G401.6 (cell line): ENCODE results near the gene DOLK.

Source experiments
- FAIRE-seq: peaks from 2 replicates; lab custom pipeline; 2012; peaks lifted over from hg19 to GRCh38; lab: Jason Lieb, UNC

DOLK gene

DNA sequence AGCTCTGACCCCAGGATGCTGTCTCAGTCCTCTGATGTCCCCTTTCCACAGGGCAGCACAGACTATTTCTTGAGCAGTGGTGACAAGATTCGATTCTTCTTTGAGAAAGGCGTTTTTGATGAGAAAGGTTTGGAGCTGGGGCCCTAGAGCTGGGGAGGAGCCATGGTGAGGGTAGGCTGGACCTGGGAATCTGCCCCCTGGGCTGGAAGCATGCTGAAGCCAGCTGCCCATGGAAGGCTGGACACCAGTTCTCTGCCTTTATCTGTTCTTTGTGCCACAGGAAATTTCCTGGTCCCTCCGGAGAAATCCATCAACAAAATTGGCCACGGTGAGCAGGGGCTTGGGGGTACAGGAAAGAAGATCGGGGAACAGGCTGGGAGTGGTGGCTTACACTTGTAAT, 13.7 kb downstream of the DOLK start:
- FAIRE-seq, result no peak

DNA sequence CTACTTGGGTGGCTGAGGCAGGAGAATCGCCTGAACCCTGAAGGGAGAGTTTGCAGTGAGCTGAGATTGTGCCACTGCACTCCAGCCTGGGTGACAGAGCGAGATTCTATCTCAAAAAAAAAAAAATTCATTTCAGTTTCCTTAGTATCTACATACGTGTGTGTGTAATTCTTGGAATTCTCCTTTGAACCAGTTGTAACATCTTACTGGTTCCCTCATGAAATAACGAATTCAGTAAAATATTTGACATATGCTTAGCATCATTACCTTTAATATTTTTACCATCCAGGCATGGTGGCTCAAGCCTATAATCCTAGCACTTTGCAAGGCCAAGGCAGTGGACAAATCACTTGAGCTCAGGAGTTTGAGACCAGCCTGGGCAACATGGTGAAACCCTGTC, 17.8 kb downstream of the DOLK start:
- FAIRE-seq, result no peak

DNA sequence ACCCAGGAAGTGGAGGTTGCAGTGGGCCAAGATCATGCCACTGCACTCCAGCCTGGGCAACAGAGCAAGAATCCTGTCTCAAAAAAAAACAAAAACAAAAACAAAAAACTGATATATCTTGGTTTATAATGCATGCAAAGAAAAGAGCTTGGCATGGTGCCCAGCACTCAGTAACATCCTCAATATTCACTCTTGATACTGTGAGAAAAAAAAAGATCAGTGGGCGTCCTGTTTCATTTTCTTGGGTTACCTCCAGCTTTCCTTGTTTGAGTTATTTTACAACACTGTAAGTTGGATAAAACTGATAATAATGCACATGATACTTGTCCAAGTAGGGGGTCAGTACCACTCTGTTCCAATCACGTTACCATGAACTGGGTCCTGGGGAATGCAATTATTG, 18.8 kb downstream of the DOLK start:
- FAIRE-seq, result no peak

DNA sequence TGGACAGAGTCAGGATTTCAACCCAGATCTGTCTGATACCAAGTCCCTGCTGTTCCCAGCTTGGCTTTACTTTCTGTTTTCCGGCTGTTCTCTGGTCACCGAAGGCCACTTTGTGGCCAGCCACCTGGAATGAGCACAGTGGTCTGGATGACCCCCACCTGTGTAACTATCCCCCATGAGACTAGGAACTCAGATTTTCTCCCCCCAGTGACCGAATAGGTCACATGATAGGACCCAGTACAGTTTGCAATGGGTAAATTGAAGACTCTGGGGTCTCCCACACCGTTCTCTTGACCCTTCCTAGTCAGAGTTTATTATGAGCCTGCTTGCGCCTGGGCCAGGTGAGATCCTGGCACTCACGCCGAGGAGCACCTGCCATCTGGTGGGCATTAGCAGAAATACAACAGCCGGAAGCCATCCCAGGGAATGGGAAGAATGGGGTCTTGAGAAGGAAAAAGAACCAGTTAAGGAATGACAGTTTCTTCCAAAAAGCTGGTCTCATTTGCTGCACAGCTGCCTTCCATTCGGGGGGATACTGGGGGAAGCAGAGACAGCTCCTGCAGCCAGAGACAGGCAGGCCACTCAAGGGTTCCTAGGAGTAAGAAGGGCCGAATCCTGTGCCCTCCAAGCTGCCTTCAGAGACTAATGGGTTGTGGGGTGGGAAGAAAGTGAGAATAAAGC, 19.5 kb downstream of the DOLK start:
- peak; percentile 23 for FAIRE-seq

DNA sequence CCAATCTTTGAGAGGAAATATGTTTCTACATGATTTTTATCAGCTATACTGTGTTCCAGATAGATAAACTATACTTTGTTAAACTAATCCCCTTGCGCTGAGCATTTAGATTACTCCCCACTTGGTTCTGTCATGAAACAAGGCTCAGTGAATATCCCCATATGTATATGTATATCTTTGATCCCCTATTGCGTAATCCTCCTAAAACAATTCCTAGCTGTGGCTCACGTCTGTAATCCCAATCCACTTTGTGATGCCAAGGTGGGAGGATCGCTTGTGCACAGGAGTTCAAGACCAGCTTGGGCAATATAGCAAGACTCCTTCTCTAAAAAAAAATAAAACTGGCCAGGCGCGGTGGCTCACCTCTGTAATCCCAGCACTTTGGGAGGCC, 23.9 kb downstream of the DOLK start:
- no peak for FAIRE-seq

DNA sequence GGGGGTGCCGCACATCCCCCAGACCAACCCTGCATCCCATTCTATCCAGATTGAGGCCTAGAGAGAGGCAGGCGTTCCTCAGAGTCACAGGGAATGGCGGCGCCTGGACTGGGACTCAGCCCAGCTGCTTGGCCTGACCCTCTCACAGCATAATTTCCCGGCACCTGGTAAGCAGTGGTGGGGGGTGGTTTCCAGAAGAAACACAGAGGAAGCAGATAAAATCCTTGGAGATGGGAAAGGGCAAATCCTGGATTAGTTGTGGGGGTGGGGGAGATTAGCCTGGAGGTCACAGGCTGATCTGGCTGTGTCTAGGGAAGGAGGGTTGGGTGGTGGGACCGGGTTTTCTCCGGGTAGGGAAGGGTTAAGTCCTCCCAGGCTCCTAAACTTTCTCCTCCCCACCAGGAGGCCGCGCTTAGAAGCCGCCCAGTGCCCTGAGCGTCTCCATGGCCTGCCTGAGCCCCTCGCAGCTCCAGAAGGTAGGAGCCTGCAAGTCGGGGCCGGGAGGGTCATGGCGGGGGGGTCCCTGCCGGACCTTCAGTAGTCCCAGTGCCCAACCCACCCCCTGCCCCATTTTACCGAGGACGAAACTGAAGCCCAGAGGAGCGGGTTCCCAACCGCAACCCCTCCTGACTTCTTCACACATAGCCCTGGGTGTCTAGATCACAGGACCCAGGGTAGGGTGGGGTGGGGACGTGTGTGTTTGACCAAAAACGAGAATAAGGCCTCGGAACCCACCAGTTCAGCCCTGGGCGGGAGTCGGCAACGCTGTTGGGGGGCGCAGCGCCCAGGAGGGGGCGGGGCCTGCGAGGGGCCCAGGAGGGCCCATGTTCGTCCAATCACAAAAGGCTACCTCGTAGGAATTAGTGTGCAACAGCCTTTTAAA, 25.3 kb downstream of the DOLK start:
- FAIRE-seq, result peak; percentile 41

DNA sequence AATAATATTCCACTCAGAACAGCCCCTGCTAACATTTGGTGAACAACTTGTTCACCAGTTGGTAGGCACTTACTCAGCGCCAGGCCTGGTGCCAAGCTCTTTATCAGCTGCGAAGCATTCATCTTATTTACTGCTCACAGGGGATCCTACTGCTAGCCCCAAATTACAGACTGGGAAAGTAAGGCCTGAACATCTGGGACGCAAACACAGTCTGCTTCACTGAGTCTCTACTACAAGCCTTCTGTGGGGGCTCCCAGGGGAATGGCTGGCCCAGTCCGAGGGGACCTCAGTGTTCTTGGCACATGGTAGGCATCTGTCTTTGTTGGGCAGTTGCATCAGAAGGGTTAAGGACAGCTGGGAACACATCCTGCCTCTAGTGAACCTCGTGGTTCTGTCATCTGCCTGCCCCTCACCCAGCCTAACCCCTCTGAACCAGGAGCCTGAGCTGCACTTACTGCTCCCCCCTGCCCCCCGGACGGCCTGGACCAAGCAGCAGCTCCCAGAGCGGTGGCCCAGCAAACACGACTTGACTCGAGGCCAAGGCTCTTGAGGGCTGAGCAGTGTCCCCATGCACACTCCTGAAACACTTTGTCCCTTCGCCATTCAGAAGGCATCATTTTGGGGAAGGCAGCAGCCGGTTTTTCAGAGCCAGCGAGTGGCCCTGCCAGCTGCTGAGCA, 26.9 kb downstream of the DOLK start, which contains the start of gene PHYHD1:
Gene PHYHD1, plus strand, starts transcription at position 602 of the 678 bp plus-strand sequence. CDS start 1,342 bp downstream, outside the sequence.
- FAIRE-seq, result no peak

DNA sequence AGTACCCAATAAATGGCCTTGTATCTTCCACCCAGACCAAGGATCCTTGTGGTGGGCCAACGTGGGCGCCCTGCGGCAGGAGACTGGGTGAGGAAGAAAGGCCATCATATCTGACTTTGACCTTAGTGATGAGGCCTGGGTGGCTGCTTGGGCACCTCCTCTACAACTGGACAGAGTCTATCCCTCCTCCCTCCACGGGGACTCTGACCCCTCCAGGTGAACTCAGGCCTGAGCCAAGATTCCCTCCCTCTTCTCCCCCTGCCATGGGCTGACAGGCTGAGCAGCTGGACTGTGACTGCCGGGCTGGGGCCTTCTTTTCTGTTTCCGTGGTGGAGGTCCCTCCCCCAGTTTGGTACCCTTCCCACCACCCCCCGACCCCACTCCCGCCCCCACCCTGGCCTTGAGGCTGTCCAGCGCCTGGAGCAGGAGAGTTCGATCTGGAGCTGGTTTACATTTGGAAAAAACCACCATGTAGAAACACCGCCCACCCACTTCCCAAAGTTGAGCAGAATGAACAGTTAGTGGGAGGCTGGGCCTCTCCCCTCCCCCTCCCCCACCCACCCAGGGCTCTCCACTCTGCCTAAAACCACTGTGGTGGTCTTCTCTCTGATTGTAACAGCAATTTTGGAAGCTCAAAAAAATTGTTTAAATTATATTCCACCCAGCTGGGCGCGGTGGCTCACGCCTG, 27.9 kb downstream of the DOLK start:
- FAIRE-seq, result no peak

DNA sequence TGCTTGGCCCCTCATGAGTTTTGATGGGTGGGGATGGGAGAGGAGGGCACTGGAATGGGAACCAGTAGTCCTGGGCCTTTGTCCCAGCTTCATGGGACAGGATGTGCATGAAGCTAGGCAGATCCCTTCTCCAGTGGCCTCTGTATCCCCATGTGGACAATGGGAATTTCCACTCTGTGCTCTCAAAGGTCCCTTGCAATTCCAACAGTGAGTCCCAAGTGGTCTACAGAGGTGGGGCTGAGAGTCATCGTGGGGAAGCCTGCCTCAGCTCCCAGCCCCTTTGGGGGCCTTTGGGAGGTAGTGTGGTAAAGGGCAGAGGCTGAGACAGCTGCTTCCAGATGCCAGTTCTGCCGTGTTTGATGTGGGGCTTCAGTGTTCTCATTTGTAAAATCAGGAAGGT, 28.5 kb downstream of the DOLK start:
- no peak for FAIRE-seq

DNA sequence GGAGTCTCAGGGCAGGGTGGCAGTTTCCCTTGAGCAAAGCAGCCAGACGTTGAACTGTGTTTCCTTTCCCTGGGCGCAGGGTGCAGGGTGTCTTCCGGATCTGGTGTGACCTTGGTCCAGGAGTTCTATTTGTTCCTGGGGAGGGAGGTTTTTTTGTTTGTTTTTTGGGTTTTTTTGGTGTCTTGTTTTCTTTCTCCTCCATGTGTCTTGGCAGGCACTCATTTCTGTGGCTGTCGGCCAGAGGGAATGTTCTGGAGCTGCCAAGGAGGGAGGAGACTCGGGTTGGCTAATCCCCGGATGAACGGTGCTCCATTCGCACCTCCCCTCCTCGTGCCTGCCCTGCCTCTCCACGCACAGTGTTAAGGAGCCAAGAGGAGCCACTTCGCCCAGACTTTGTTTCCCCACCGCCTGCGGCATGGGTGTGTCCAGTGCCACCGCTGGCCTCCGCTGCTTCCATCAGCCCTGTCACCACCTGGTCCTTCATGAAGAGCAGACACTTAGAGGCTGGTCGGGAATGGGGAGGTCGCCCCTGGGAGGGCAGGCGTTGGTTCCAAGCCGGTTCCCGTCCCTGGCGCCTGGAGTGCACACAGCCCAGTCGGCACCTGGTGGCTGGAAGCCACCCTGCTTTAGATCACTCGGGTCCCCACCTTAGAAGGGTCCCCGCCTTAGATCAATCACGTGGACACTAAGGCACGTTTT, 30.1 kb downstream of the DOLK start:
- no peak for FAIRE-seq

DNA sequence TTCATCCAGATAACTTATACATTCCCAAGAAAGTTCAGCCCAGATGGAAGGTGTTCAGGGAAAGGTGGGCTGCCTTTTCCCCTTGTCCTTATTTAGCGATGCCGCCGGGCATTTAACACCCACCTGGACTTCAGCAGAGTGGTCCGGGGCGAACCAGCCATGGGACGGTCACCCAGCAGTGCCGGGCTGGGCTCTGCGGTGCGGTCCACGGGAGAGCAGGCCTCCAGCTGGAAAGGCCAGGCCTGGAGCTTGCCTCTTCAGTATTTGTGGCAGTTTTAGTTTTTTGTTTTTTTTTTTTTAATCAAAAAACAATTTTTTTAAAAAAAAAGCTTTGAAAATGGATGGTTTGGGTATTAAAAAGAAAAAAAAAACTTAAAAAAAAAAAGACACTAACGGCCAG, 30.7 kb downstream of the DOLK start:
- FAIRE-seq, result no peak

DNA sequence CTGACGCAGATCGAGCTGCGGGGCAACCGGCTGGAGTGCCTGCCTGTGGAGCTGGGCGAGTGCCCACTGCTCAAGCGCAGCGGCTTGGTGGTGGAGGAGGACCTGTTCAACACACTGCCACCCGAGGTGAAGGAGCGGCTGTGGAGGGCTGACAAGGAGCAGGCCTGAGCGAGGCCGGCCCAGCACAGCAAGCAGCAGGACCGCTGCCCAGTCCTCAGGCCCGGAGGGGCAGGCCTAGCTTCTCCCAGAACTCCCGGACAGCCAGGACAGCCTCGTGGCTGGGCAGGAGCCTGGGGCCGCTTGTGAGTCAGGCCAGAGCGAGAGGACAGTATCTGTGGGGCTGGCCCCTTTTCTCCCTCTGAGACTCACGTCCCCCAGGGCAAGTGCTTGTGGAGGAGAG, 31.2 kb downstream of the DOLK start:
- FAIRE-seq, result no peak

DNA sequence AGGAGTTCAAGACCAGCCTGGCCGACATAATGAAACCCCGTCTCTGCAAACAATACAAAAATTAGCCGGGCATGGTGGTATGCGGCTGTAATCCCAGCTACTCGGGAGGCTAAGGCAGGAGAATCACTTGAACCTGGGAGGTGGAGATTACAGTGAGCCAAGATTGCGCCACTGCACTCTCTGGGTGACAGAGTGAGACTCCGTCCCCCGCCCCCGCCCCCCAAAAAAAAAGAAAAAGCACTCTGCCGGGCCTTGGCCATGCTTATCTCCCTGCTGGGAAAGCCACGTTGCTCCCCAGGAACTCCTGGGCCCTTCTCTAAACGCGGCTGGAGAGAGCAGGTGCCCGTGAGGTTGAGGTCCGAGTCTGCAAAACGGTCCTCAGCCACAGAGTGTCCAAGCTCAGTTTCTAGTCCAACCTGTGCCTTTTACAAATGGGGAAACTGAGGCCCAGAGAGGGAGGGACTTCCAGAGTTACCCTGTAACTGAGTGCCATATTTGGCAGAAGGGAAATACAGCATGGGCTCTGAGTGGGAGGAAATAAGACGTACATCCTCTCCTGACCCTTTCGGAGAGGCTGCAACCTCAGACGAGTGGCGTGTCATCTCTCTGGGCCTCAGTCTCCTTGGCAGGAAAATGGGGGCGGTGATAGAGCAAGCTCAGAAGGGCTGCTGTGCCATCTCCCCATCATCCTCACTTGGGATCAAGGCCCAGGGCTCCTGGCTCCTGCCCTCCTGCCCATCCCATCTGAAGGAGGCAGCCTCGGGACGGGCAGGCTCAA, 33.2 kb downstream of the DOLK start:
- no peak for FAIRE-seq

DNA sequence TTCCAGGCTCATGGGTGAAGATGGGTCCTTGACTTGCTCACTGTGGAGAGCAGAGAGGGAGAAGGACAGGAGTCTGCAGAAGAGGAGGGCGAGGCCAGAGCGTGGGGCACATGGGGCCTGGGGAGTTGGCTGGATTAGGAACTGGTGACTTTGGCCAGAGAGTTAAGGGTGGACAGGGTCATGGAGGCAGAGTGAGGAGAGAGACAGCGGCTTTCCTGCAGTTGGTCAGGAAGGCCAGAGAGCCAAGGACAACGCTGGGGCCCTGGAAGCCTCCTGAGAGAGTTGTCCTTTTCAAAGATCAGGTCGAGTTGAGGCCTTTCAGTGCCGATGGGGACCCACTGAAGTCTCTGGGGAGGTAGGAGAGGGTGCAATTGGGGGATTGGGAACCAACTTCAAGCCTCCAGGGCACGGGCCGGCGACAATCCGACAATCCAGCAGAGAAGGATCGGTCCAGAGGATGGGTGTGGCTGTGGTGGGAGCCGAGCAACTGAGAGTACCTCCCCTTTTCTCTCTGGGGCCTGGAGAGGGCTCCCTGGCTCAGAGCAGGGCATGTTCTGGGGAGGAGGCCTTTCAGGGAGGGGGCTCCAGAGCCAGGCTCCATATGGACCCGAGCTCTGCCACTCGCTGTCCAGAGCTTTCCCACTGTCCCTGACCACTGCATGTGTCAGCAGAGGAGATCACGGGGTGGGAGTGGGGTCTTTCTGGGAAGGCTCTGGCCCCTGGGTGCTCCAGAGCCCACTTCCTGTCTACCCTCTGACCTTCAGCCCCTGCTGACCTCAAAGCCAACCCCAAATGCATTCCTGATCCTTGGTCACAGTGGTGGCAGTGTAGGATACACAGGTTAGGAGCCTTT, 34.1 kb downstream of the DOLK start:
- no peak for FAIRE-seq

DNA sequence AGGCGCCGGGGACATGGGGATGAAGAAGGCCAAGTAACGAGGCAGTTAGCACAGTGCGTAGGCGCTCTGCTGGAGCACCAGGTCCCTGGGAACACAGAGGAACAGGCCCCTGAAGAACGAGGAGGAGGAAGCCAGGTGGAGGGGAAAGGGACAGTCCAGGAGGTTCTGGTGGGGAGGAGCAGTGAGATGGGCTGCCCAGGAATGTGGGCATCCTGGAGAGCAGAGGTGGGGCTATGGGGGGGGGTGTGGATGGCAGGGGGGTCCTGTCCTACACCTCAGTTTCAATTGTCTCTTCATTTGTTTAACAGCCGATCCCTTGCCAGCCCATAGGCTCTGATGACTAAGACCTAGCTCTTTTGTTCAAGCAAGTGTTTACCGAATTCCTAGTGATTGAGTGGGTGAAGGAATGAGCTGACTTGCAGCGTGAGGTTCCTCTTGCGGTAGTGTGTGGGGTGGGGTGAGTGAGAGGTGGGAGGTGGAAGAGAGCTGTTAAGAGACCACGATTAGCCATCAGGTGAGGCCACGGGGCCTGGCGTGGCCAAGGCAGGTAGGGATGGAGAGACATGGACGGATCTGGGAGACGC, 35.0 kb downstream of the DOLK start:
- FAIRE-seq, result no peak

DNA sequence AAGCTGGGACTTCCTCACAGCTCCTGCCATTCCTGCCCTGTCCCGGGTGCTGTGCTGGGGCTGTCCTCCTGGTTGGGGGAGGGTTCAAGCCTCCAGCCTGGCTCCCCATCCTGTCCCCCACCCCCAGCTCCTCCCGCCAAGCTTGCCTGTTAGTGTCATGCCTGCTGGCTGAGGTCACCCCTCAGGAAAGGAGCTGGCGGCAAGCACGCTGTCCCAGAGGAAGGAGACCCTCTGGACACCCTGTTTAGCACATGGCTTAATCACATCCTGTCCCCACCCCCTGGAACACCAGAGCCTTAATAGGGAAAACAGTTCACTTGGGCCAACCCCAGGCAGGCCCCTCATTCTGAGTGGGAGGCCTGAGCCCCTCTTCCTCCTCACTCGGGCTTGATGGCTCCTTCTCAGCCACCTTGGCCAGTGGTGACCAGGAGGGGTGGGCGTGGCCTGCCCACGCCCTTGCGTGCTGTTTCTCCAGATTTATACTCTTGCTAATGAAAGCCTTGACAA, 35.8 kb downstream of the DOLK start:
- no peak for FAIRE-seq

DNA sequence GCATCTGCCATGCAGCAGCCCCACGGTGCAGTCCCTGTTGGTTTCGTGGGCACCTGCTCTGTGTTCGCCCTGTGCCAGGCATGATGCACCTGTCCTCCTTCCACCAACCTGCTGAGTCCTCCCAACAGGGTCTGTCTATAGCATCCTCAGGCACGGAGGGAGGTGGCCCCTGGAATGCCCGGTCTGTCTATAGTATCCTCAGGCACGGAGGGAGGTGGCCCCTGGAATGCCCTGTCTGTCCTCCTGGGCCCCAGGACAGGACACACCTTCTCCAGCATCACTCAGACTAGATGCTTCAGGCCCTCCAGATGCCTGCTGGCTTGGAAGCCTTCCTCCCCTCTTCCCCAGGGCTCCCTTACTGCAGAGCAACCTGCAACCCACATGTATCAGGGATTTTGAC, 36.5 kb downstream of the DOLK start:
- no peak for FAIRE-seq

DNA sequence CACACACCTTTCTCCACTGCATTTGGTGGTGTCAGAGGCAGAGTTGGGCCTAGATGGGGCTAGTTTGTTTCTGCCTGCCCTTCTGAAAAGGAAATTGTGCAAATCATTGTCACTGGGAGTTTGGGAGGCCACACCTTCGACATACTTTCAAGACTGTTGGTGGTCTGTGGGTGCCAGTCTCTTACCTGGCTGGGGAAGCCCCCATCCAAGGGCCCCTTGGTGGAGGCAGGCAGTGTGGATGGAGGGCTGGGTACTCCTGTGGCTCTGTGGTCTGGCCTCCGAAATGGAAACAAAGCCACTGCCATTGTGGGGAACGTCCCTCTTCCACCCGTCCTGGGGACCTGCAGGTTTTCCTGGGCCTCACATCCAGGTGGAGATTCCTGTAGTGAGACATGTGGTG, 37.5 kb downstream of the DOLK start:
- no peak for FAIRE-seq

DNA sequence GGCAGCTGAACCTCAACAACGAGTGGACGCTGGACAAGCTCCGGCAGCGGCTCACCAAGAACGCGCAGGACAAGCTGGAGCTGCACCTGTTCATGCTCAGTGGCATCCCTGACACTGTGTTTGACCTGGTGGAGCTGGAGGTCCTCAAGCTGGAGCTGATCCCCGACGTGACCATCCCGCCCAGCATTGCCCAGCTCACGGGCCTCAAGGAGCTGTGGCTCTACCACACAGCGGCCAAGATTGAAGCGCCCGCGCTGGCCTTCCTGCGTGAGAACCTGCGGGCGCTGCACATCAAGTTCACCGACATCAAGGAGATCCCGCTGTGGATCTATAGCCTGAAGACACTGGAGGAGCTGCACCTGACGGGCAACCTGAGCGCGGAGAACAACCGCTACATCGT, 39.0 kb downstream of the DOLK start:
- FAIRE-seq, result no peak

DNA sequence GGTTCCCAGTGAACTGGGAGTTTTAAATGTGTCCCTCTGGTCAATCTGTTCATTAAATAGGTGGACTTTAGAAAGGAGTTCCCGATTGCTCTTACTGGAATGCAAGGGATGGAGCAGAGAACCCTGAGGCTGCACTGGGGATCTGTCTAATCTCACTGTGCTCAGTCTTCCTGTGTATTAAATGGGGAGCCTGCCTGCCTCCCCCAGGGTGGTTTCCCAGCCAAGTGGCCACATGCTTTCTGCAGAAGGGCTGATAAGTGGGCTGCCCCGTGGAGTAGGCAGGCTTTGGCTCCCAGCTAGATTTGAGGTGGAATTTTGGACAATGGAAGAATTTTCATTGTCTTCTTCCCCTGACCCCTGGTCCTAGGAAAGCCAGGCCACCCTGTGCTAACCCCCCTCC, 40.7 kb downstream of the DOLK start:
- no peak for FAIRE-seq
